GM18505 (cell line): ENCODE data around the gene CCDC12.
A peak's percentile ranks its signal among the peaks of the same experiment; 100 is the strongest.

Source experiments
- ATAC-seq: cut with Tn5 transposase; IDR thresholded peaks from one replicate; pipeline ENCODE4 v1.9.1; 2021; ENCODE audit not compliant: unreplicated experiment
- POLR2A ChIP-seq: IDR thresholded peaks from 4 replicates; pipeline ENCODE4 v1.6.1; 2011; ENCODE audit warnings: borderline replicate concordance; ENCODE audit not compliant: insufficient read depth, insufficient read length; ENCODE audit errors: extremely low read depth

The CCDC12 gene

GRCh38 chr3:46987743-46988401 is 11.3 kb upstream of the CCDC12 start:
- peak; percentile 69 for ATAC-seq

GRCh38 chr3:46987319-46987742 is 10.8 kb upstream of the CCDC12 start:
- ATAC-seq = no peak
- TF ChIP-seq POLR2A = no peak

More at GRCh38 chr3:46987743-46988401, 11.3 kb upstream of the CCDC12 start:
- TF ChIP-seq POLR2A = peak; percentile 62

- ATAC-seq = no peak
- no peak for TF ChIP-seq POLR2A
These were observed 10.3 kb upstream of the CCDC12 start for GRCh38 chr3:46986782-46987310.

GRCh38 chr3:46986055-46986730 is 9.6 kb upstream of the CCDC12 start:
- no peak for TF ChIP-seq POLR2A
- no peak for ATAC-seq

- no peak for ATAC-seq
- no peak for TF ChIP-seq POLR2A
These were observed 9.0 kb upstream of the CCDC12 start for GRCh38 chr3:46985588-46985987.

GRCh38 chr3:46984591-46985459 is 8.3 kb upstream of the CCDC12 start:
- no peak for TF ChIP-seq POLR2A
- no peak for ATAC-seq

GRCh38 chr3:46982546-46982945 is 6.0 kb upstream of the CCDC12 start:
- no peak for TF ChIP-seq POLR2A
- no peak for ATAC-seq

GRCh38 chr3:46981932-46982471 is 5.5 kb upstream of the CCDC12 start:
- ATAC-seq = no peak
- TF ChIP-seq POLR2A = no peak

GRCh38 chr3:46979958-46980497 is 3.5 kb upstream of the CCDC12 start:
- ATAC-seq = peak; percentile 6
- no peak for TF ChIP-seq POLR2A

GRCh38 chr3:46978985-46979944 is 2.7 kb upstream of the CCDC12 start, which contains the start of gene NBEAL2:
Gene NBEAL2, plus strand, starts transcription at chr3:46979666. Its CDS starts 196 bp downstream, at chr3:46979862.
- ATAC-seq = peak; percentile 67
- TF ChIP-seq POLR2A = peak; percentile 67

- no peak for ATAC-seq
- TF ChIP-seq POLR2A = no peak
These were observed 1.8 kb upstream of the CCDC12 start for GRCh38 chr3:46978381-46978780.

- no peak for ATAC-seq
- TF ChIP-seq POLR2A = no peak
These were observed 1.3 kb upstream of the CCDC12 start for GRCh38 chr3:46977811-46978195.

- no peak for TF ChIP-seq POLR2A
- ATAC-seq = no peak
These were observed 1.9 kb downstream of the CCDC12 start for GRCh38 chr3:46974421-46975171.
